Measurements from ENCODE around the gene TMEM79. TPM values are rescaled to one million over a fixed set of nuclear protein-coding genes. Genes with fewer than 3 reads are reported as not detected.

The TMEM79 gene
- total and polyA plus RNA-seq, 2 experiments from 2014 or later, result 0.97 to 1.5 TPM

- Histone ChIP-seq H3F3A (replicated peaks; ENCODE audit: low read depth) (peaks cover 20% of the 10 kb centered on the region; the same call in 1 of the 2 replicates), H3K36me3 (ENCODE audit: insufficient read depth) (peaks cover 83% of the 10 kb centered on the region), H3K79me2 (replicated peaks; ENCODE audit: insufficient read depth) (no peaks in the 10 kb centered on the region), H3K27me3 (ENCODE audit: insufficient read depth) (no peaks in the 10 kb centered on the region), H3K27ac (ENCODE audit: low read depth) (no peak overlapping the region), H3K4me2 (no peak overlapping the region), H3K4me1 (ENCODE audit: insufficient read depth) (no peaks in the 10 kb centered on the region), H4K20me1 (replicated peaks; ENCODE audit: insufficient read depth) (peaks cover 27% of the 10 kb centered on the region), H3K9me2 (ENCODE audit: insufficient read depth) (no peaks in the 10 kb centered on the region), H2AFZ (no peak overlapping the region), H3K4me3 (no peak overlapping the region)
- TF ChIP-seq REST (IDR thresholded peaks at IDR 0.05; ENCODE audit: unreplicated experiment) (no peak), EZH2phosphoT487 (IDR thresholded peaks at IDR 0.05; ENCODE audit: unreplicated experiment) (no peak), ZNF462 (CRISPR knock-in tag; IDR thresholded peaks at IDR 0.05) (no peak)
- Mint-ChIP-seq H3K36me3 (ENCODE audit: low read depth) (peaks cover 89% of the 10 kb centered on the region), H3K27me3 (ENCODE audit: insufficient read depth, low read depth, poor library complexity) (peaks cover 3% of the 10 kb centered on the region), H3K9me3 (no peaks in the 10 kb centered on the region), H3K27ac (no peak overlapping the region), H3K4me1 (no peaks in the 10 kb centered on the region), H3K4me3 (no peak overlapping the region)
- no peak for ATAC-seq
- no peak for DNase-seq (ENCODE audit: low spot score)
Observed at GRCh38 chr1:156263288-156263655, 20.9 kb upstream of the TMEM79 start.

All from GM23338 (cell line).